GM18867 (cell line): ENCODE measurements around the gene TMEM42.
A peak's percentile ranks its signal among the peaks of the same experiment; 100 is the strongest.

Experiments used
- ATAC-seq: cut with Tn5 transposase; IDR thresholded peaks from one replicate; pipeline ENCODE4 v1.9.1; 2021; ENCODE audit warnings: mild to moderate bottlenecking, moderate library complexity; ENCODE audit not compliant: unreplicated experiment

The TMEM42 gene

DNA sequence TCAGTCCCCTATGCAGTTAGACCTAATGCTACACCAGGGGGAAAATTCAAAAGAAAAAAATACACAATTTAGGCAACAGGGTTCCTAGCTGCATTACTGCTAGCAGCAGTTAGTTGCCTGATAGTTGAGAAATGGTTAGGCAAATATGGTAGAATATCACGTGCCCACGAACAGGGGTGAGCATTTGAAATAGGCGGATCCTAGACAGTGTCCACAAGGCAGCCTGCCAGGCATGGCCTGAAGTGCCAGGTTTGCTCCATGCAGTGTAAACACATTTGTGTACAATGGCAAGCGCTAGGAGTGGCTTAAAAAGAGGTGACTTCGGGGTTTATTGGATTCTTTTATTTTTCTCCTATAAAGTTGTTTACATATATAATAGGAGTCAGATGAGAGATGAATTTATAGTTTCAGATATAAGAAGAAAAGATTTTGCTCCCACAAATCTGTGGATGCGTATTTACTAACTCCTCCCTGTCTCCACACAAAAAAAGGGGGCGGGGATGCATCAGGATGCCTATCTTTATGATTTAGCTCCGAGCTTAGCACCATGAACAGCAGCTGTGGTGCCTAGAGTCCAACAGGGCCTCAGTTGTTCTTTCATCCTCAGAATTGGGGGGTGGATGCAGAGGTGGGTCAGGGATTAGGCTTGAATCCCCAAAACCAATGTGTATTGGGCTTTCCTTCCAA is 8.8 kb downstream of the TMEM42 start:
- no peak for ATAC-seq

DNA sequence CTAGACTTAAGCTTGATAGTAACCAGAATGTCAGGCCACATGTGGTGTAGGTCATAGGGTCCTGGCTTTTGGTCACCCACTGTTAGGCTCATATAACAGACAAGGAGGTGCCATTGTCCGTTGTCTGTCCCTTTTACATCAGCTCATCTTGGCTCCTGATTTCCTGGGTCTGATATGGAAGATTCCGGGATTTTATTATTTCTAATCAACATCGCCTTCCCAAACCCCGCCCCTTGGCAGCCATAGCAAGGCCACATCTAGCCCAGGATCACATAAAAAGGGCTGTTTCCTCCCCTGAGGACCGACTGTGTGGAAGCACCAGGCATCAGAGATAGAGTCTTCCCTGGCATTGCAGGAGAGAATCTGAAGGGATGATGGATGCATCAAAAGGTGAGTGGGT is 12.6 kb downstream of the TMEM42 start, which contains the start of gene TGM4:
Gene TGM4 (plus strand): TSS at position 301 of the 400 bp plus-strand sequence. CDS start 71 bp downstream, at position 372.
- ATAC-seq, result no peak

DNA sequence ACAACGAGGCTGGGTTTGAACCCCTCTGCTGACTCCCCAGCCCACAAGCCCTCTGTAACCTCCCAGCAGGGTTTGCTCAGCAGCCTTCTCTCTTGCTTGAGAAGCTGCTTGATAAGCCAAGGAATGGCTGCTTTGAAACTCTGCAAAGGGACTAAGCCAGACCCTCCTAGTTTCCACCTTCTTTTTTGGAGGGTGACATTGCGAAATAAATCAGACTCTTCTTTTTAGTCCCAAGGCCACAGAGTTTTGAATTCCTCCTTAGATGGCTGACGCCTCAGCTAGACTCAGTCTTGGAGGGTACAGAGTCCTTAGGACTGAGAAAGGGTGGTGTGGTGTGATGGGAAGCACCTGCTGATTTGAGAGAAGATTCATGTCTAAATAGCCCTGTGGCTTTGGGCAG is 13.9 kb downstream of the TMEM42 start:
- ATAC-seq, result no peak

DNA sequence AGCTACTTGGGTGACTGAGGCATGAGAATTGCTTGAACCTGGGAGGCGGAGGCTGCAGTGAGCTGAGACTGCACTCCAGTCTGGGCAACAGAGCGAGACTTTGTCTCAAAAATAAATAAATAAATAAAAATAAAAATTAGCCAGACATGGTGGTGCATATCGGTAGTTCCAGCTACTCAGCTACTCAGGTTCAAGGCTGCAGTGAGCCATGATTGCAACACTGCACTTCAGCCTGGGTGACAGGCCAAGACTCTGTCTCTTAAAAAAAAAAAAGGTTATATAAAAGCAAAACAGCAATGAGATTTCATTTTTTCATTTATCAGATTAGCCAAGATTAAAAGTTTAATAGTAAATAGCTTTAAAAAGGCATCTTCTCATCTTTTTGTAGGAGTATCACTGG is 15.6 kb downstream of the TMEM42 start:
- no peak for ATAC-seq

DNA sequence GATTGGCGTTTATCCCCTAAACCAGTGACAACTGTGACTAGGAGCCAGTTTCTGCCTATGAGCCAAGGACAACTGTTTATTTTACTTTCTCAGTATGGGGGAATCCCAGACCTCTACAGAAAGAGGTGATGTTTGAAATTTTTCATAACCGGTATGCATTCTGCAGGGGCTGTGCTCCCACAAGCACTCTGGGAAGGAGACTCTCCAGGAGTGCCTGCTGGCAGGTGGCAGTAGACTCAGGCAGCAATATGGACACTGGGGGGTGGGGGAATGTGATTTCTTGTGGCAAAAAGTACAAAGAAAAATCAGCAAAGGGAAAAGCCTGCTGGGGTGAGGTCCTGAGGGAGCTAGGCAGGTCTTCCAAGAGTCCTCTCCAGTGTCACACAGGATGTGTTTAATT is 18.6 kb downstream of the TMEM42 start:
- ATAC-seq, result no peak

DNA sequence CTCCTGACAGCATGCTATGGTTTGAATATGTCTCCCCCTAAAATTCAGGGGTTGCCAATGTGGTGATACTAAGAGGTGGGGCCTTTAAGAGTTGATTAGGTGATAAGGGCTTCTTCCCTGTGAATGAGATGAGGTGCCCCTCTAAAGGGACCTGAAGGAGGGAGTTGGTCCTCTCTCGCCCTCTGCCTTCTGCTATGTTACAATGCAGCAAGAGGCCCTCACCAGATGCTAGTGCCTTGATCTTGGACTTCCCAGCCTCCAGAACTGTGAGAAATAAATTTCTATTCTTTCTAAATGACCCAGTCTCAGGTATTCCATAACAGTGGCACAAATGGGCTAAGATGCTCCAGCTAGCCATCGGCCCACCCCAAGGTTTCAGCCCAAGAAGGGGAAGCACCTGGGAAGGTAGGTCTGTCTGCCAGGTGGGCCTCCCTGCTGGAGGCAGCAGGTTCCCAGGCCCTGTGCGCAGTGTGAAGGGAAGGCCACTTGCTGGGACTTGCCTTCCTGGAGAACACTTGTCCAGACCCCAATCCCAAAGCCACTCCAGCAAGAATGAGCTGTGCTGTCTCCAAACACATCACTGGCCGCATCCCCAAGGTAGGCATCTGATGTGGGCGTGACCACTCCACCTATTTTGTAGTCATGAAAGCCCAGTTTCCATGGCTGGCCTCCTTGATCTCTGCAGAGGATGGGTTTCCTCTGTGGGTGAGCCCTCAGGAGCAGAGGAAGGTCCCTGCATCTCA is 21.7 kb downstream of the TMEM42 start:
- ATAC-seq, result no peak

DNA sequence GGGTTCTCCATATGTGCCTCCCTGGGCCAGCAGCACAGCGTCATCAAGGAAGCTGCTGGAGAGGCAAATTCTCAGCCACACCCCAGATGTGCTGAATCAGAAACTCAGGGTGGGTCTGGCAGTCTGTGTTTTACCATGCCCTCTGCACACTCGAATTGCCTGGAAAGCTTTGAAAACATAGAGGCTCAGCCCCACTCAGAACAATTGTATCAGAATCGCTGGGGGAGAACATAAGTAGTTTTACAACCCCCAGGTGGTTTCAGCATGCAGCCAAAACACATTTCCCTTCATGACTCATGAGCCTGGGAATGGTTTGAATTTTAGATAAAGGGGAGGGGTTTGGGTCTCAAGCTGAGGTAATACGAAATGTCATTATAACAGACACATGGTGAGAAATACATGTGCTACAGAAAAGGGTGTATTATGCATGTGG is 22.3 kb downstream of the TMEM42 start:
- no peak for ATAC-seq

DNA sequence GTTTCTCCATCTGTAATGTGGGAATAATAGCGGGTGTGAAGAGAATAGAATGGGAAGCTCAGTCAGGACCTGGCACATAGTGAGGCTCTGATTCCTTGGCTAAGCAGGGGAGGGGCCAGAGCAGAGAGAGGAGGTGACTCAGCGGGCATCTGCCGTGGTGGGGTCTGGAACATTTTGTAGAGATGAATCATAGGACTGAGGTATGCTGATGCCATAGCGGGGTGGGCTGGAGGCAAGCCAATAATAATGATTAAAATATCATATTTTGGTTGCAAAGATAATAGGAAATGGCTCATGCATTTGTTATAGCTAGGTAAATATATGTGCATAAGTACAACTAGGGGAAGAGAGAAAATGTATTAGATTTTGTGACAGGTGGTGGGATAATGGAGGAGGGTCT is 23.9 kb downstream of the TMEM42 start:
- ATAC-seq, result no peak

DNA sequence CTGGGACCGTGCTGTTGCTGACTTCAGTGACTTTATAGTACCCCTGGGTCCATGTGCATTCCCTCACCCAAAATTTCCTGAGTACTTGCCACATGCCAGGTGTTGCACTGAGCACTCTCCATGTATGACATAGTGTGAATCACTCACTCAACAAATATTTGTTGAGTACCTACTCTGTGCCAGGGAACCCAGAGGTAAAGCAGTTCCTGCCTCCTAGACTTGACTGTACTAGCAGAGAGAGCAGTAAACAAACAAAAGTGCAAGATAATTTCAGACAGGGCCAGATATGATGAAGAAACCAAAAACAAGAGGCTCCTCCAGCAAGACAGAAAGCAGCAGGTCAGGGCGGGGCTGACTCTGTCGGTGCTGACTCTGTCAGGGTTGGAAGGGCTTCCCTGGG is 24.8 kb downstream of the TMEM42 start:
- no peak for ATAC-seq

DNA sequence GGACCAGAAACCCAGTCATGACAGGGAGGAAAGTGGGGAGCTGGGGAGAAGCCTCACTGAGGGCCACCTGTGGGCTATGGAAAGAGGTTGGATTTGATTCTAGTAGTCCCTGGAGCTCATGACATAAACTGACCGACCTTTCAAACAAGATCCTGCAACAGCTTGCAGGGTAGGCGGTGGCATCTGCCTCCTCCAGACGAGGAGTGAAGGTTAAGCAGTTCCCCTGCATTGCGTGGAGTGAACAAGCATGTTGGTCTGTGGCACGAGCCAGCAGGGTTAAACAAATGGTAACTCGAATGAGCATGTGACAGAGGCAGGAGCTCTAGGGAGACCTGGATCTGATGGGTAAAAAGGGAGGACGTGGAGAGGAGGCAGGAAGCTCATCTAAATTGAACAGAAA is 25.4 kb downstream of the TMEM42 start:
- ATAC-seq, result no peak

DNA sequence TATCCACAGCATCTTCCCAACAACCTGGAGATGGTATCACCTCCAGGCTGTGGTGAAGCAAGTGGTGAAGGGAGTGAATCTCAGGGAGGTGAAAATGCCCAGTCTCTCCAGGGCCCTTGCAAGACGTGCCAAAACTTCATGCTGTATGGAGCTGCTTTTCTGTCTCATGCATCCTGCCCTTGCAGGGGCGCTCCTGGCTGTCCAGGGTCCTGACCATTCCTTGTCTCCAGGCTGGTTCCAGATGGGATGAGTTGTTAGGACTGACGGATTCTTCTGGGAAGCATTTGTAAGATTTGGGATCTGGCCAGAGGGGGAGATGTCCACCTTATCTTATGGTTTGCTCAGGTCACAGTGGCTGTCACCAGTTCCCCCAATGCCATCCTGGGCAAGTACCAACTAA is 28.5 kb downstream of the TMEM42 start:
- ATAC-seq, result no peak

DNA sequence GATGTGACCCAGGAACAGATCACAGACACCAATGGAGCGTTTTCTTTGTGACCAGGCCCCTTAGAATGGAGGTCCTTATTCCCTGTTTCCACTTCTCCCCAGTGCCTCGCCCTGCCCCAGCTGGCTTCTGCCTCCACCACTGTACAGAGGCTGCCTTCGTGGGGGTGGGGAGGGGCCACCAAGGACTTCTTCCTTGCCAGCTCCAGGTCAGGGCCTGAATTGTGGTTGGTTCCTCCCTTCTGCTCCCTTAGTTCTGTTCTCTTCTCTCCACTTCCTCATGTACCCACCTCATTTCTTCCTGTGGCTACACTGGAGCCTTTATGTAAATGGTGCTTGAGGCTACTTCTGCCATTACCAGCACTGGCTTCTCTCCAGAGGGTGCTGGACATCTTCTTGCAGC is 29.1 kb downstream of the TMEM42 start:
- ATAC-seq, result no peak

DNA sequence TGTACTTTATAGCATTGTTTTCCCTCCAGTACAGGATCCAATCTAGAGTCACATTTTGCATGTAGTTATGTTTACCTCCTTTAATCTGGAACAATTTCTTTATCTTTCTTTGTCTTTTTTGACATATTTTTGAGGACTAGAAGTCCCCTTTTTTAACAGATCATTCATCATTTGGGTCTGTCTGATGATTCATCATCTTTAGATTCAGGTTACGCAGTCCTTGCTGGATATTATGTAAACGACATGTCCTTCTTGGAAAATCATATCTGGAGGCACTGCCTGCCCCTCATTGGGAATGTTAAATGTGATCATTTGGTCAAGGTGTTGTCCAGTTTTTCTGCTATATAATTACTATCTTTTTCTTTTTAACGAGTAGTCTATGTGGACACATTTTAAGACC is 31.0 kb downstream of the TMEM42 start:
- no peak for ATAC-seq

DNA sequence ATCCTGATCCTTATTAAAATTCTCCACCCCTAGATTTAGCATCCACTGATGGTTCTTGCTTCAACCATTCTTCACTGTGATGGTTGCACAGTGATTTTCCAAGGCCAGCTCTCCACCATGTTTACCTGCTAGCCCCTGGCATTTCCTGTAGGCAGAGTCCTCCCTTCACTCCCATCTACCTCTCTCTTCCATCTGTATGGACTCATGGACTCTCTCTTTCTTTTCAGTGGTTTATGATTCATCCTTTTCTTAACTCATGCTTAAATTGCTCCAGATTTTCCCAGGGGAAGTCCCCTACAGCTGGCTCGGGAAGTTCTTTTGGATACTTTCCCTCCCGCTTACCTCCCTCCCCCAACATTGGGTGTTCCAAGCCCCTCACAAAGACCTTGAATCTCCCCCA is 31.4 kb downstream of the TMEM42 start:
- ATAC-seq, result no peak

DNA sequence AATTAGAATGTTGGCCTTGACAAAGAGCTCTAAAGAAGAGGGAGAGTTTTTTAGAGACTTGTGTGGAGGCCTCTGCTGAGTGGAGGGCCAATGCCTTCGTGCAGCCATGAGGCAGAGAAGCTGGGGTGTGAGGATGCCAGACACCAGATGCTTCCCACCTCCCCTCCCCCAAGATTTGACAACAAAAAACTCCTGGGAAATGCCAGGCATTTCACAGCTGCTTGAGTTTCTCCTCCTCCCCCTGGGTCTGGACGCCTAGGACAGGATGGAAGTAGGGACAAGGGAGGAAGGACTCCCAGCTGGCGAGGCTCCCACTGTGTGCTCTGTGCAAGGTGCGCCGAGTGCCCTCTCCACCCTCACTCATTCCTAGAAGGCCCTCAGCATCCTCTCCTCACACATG is 32.8 kb downstream of the TMEM42 start:
- ATAC-seq, result no peak

DNA sequence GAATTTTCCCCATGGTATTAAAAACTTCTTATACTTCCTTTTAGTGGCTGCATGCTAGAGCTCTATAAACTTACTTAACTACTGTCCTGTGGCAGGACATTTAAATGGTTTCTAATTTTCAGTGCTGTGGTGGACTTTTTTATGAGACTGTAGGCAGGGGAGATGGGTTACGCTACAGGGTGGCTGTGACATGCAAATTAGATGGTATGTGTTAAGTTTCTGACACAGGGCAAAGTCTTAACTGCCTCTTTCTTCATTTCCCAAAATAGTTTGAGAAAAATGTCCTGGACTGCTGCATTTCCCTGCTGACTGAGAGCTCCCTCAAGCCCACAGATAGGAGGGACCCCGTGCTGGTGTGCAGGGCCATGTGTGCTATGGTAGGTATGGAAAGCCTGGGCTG is 34.7 kb downstream of the TMEM42 start:
- ATAC-seq, result peak; percentile 75

DNA sequence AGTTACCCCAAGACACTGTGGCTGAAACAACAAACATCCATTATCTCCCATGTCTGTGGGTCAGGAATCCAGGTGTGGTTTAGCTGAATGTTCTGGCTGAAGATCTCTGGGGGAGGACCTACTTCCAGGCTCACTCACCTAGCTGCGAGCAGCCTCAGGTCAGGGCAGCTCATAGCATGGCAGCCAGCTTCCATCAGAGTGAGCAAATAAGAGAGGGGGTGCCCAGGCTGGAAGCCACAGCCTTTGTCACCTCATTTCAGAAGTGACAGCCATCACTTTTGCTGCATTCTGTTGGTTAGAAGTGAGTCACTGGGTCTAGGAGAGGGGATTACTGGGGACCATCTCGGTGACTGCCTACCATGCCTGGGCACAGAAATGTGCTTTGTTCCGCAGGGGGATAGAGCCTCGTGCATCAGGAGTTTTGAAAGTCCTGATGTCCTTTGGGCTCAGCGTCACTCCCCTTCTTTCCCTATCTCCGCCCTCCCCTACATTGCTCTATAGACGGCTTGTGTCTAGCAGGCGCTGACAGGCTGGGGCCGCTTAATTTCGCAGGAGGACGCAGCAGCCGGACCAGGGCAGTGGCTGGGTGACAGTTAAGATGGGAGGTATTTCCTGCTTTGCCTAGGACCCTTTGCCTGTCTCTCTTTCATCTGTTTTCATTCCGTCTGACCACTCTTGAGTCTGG is 38.1 kb downstream of the TMEM42 start:
- no peak for ATAC-seq

DNA sequence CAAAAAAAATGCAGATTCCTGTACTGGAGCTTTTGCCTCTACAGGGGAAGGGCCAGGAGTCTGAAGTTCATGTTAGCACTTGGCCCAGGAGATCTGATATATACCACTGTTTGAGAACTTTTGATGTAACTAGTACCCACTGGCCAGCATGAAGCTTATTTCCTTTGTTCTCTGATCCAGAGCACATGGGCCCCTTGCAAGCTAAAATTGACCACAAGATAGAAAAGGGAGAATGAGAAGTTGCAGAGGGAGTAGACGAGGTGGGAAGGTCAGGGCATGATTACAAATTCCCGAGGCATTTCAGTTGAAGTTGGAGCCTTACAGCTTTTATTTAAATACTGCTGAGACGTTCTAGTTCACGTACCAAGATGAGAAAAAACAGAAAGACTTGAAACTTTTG is 40.9 kb downstream of the TMEM42 start:
- no peak for ATAC-seq

DNA sequence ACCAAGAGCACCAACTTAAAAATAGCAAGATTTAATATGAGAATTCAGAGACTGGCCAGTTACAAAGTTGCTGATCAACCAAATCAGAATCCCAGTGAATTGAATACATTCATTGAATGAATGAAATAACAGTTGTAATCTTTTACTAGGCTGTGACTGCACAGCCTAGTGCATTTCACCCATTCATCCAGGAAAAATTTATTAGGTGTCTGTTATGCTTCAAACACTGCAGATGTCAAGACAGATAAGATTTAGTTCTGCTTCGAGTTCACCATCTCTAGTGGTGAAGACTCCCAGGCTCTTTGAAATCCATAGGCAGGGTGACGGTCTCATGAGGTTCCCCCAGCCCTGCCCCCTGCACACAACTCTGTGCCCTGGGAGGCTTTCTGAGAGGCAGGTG is 41.6 kb downstream of the TMEM42 start:
- ATAC-seq, result no peak

DNA sequence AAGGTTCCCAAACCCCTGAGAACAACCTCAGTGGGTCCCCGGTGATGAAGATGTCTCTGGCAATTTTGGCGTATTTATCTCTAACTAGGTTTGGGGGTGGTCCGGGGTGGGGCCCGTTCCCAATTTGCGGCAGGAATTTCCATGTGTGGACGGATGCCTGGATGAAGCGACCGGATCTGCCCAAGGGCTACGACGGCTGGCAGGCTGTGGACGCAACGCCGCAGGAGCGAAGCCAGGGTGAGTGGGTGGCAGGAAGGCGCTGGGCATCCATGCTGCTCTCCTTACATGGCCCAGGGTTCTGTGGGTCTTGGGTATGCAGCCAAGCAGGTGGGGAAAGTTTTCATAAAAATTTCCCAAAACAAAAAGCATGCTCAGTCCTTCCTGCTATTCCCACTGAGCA is 42.0 kb downstream of the TMEM42 start:
- ATAC-seq, result no peak

DNA sequence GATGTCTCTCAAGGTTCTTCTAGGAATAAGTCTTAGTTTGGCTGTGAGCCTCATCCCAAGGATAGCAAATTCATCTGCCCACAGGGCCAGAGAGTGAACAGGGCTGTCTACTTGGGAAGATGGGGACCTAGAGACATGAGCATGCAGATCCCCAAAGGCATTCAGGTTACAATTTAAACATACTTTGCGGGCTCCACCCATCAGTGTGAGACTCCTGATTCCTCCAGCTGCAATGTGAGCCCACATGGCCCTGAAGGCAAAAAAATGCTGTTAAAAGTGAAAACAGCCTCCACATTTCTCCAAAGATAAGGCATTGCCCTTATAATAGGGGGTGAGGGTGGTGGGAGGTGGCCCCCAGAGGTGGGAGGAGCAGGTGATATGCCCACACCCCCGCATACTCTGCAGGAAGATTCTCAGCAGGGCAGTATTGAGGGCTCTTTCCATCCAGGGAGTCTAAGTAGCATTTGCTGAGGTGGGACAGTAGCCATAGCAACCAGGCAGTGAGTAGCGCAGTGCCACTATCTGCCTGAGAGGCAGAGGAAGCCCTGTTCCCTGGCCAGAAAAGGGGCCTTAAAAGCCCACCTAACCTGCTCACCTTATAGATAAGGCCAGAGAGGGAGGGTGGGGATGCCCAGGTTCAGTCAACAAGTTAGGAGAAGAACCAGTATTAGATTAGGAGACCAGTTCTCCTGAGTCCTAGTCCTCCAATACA is 43.9 kb downstream of the TMEM42 start:
- ATAC-seq, result no peak
